H1 (cell line): ENCODE measurements around the gene CCDC106. TPM values are rescaled to one million over a fixed set of nuclear protein-coding genes. Genes with fewer than 3 reads are reported as not detected.

Experiments used
- CTCF ChIA-PET: fragments of 300-600 bp; sonication (Branson Sonifier 250); formaldehyde crosslinking; loops from one replicate; lab custom pipeline; 2021; ENCODE audit not compliant: partially characterized antibody; lab: Charles Lee
- POLR2A ChIA-PET: fragments of 300-600 bp; sonication (Branson Sonifier 250); formaldehyde crosslinking; loops from one replicate; lab custom pipeline; 2021; ENCODE audit warnings: inconsistent platforms; ENCODE audit not compliant: partially characterized antibody; lab: Charles Lee
- DNase-seq, 2 experiments: peaks; one replicate each; pipeline versions ENCODE4 v3.0.0 to v3.0.0-alpha.2; 2010 to 2022; ENCODE audit warnings: low spot score in 2 of 2, low read depth in 1 of 2, mixed read lengths in 1 of 2
- FAIRE-seq: peaks from 2 replicates; lab custom pipeline; 2011; peaks lifted over from hg19 to GRCh38; lab: Jason Lieb, UNC
- H2AFZ ChIP-seq: 2 replicates; pipeline ENCODE4 v1.8.1; 2012; ENCODE audit warnings: low read length, inconsistent platforms
- H2AK5ac ChIP-seq: 2 replicates; pipeline ENCODE4 v1.6.1; 2013; ENCODE audit warnings: low read depth, low read length
- H2BK120ac ChIP-seq: replicated peaks from 2 replicates; pipeline ENCODE3; 2013; ENCODE audit warnings: low read depth, low read length, inconsistent platforms
- H2BK12ac ChIP-seq: 2 replicates; pipeline ENCODE4 v1.6.1; 2013; ENCODE audit warnings: low read depth, low read length
- H2BK15ac ChIP-seq: 2 replicates; pipeline ENCODE4 v1.6.1; 2013; ENCODE audit warnings: low read length
- H2BK20ac ChIP-seq: 2 replicates; pipeline ENCODE4 v1.6.1; 2013; ENCODE audit warnings: low read length
- H2BK5ac ChIP-seq: 2 replicates; pipeline ENCODE4 v1.6.1; 2013; ENCODE audit warnings: low read depth, low read length
- H3K14ac ChIP-seq: 2 replicates; pipeline ENCODE4 v1.6.1; 2013; ENCODE audit warnings: inconsistent platforms; ENCODE audit not compliant: insufficient read length
- H3K18ac ChIP-seq: 2 replicates; pipeline ENCODE4 v1.6.1; 2013; ENCODE audit warnings: low read length; ENCODE audit errors: extremely low read depth
- H3K23ac ChIP-seq: 2 replicates; pipeline ENCODE4 v1.6.1; 2013; ENCODE audit warnings: inconsistent platforms; ENCODE audit not compliant: insufficient read length
- H3K23me2 ChIP-seq: 2 replicates; pipeline ENCODE4 v1.6.1; 2013; ENCODE audit warnings: low read depth, low read length
- H3K27ac ChIP-seq: 2 replicates; pipeline ENCODE4 v1.6.1; 2011; ENCODE audit warnings: low read depth, low read length, inconsistent platforms
- H3K27me3 ChIP-seq, 4 experiments: replicated peaks in 1 of 4; 1 replicate in 1 of 4; 2 replicates in 3 of 4; pipeline versions ENCODE4 v1.6.1 to v1.8.1; 2011 to 2013; ENCODE audit warnings: low read length in 3 of 4, mild to moderate bottlenecking in 3 of 4, inconsistent platforms in 2 of 4, mixed read lengths in 2 of 4, moderate library complexity in 1 of 4; ENCODE audit not compliant: control insufficient read depth in 3 of 4, insufficient read depth in 3 of 4; ENCODE audit errors: extremely low read depth in 1 of 4
- H3K36me3 ChIP-seq, 4 experiments: 2 replicates each; pipeline versions ENCODE4 v1.6.1 to v1.8.1; 2011 to 2013; ENCODE audit warnings: mild to moderate bottlenecking in 4 of 4, low read length in 3 of 4, moderate library complexity in 2 of 4, control low read depth in 1 of 4, inconsistent platforms in 1 of 4; ENCODE audit not compliant: insufficient read depth in 4 of 4, control insufficient read depth in 2 of 4
- H3K4ac ChIP-seq: replicated peaks from 2 replicates; pipeline ENCODE3; 2013; ENCODE audit warnings: low read length, low read depth, mixed read lengths, inconsistent platforms; ENCODE audit not compliant: insufficient read length
- H3K4me1 ChIP-seq, 4 experiments: replicated peaks in 1 of 4; 1 replicate in 1 of 4; 2 replicates in 3 of 4; pipeline versions ENCODE4 v1.6.1 to v1.8.1; 2011 to 2013; ENCODE audit warnings: low read length in 3 of 4, inconsistent platforms in 2 of 4, mixed read lengths in 1 of 4; ENCODE audit not compliant: insufficient read depth in 4 of 4, control insufficient read depth in 3 of 4
- H3K4me2 ChIP-seq, 2 experiments: 2 replicates each; pipeline versions ENCODE4 v1.6.1 to v1.8.1; 2011 to 2013; ENCODE audit warnings: low read depth in 2 of 2, low read length in 2 of 2, control low read depth in 1 of 2, inconsistent platforms in 1 of 2, mild to moderate bottlenecking in 1 of 2; ENCODE audit not compliant: insufficient read depth in 1 of 2
- H3K4me3 ChIP-seq, 4 experiments: fragments of 200-600, 300-600 bp in 1 of 4; sonication (generic), shearing (Covaris generic), sonication (Bioruptor Twin) in 1 of 4; 2 replicates each; pipeline versions ENCODE4 v1.5.1 to v1.8.1; 2011 to 2016; ENCODE audit warnings: low read length in 4 of 4, low read depth in 3 of 4, control low read depth in 2 of 4, inconsistent platforms in 2 of 4, mild to moderate bottlenecking in 2 of 4, mixed read lengths in 1 of 4, moderate library complexity in 1 of 4; ENCODE audit not compliant: insufficient read depth in 2 of 4; ENCODE audit errors: extremely low read depth in 1 of 4
- H3K56ac ChIP-seq: replicated peaks from 2 replicates; pipeline ENCODE3; 2013; ENCODE audit warnings: low read depth, mild to moderate bottlenecking, mixed read lengths, low read length, inconsistent platforms; ENCODE audit not compliant: insufficient read length
- H3K79me1 ChIP-seq: 2 replicates; pipeline ENCODE4 v1.6.1; 2013; ENCODE audit warnings: low read depth, low read length, control low read depth
- H3K79me2 ChIP-seq, 2 experiments: 2 replicates each; pipeline versions ENCODE4 v1.6.1 to v1.8.1; 2012 to 2013; ENCODE audit warnings: low read length in 2 of 2, mild to moderate bottlenecking in 2 of 2, inconsistent platforms in 1 of 2; ENCODE audit not compliant: insufficient read depth in 2 of 2, control insufficient read depth in 1 of 2
- H3K9ac ChIP-seq, 4 experiments: replicated peaks in 1 of 4; 1 replicate in 1 of 4; 2 replicates in 3 of 4; pipeline versions ENCODE4 v1.6.1 to v1.8.1; 2011 to 2013; ENCODE audit warnings: low read depth in 3 of 4, low read length in 3 of 4, control low read depth in 2 of 4, mild to moderate bottlenecking in 2 of 4, moderate library complexity in 2 of 4, inconsistent platforms in 1 of 4; ENCODE audit errors: extremely low read depth in 1 of 4
- H3K9me3 ChIP-seq, 2 experiments: 2 replicates each; pipeline versions ENCODE4 v1.6.1 to v1.8.1; 2012 to 2013; ENCODE audit warnings: mild to moderate bottlenecking in 2 of 2, moderate library complexity in 2 of 2, control low read depth in 1 of 2, inconsistent platforms in 1 of 2, low read depth in 1 of 2, low read length in 1 of 2, mixed read lengths in 1 of 2; ENCODE audit not compliant: insufficient read depth in 2 of 2
- H4K20me1 ChIP-seq, 2 experiments: replicated peaks in 1 of 2; 2 replicates each; pipeline versions ENCODE3 to v1.8.1; 2011 to 2013; ENCODE audit warnings: inconsistent platforms in 2 of 2, low read length in 2 of 2, mild to moderate bottlenecking in 1 of 2; ENCODE audit not compliant: insufficient read depth in 2 of 2, control insufficient read depth in 1 of 2
- H4K5ac ChIP-seq: 2 replicates; pipeline ENCODE4 v1.6.1; 2013; ENCODE audit warnings: low read length, low read depth, mixed read lengths, inconsistent platforms; ENCODE audit not compliant: insufficient read length
- H4K8ac ChIP-seq: 2 replicates; pipeline ENCODE4 v1.8.0; 2013; ENCODE audit warnings: mild to moderate bottlenecking, moderate library complexity, low read length, inconsistent platforms; ENCODE audit not compliant: insufficient read depth; ENCODE audit errors: extremely low read depth
- H4K91ac ChIP-seq: replicated peaks from 2 replicates; pipeline ENCODE3; 2013; ENCODE audit warnings: low read length, mixed read lengths, inconsistent platforms; ENCODE audit not compliant: insufficient read length
- BACH1 ChIP-seq: IDR thresholded peaks from 2 replicates; pipeline ENCODE4 v1.6.1; 2012; ENCODE audit warnings: low read length, improper control_type of control experiment
- EGR1 ChIP-seq: IDR thresholded peaks from 2 replicates; pipeline ENCODE4 v1.6.1; 2011; ENCODE audit warnings: low read depth, low read length, borderline replicate concordance
- MAFK ChIP-seq: IDR thresholded peaks from 2 replicates; pipeline ENCODE4 v1.6.1; 2012; ENCODE audit warnings: low read depth, mild to moderate bottlenecking, improper control_type of control experiment, low read length
- MAX ChIP-seq: IDR thresholded peaks from 2 replicates; pipeline ENCODE4 v1.6.1; 2012; ENCODE audit warnings: inconsistent platforms
- RNF2 ChIP-seq: fragments of 200-900, 300-1000 bp; sonication (generic); IDR thresholded peaks from 2 replicates; pipeline ENCODE4 v1.7.1; 2016; ENCODE audit warnings: borderline replicate concordance, low read depth, mild to moderate bottlenecking, antibody characterized with exemption, low read length; ENCODE audit not compliant: poor library complexity, severe bottlenecking; ENCODE audit errors: missing control alignments
- RXRA ChIP-seq: IDR thresholded peaks from 2 replicates; pipeline ENCODE4 v1.6.1; 2011; ENCODE audit warnings: low read depth, mild to moderate bottlenecking, low read length, moderate library complexity; ENCODE audit not compliant: insufficient read depth
- ZNF274 ChIP-seq: IDR thresholded peaks from 2 replicates; pipeline ENCODE4 v1.7.0; 2012; ENCODE audit warnings: low read length, borderline replicate concordance; ENCODE audit errors: extremely low read depth
- WGBS, 2 experiments: shearing (Covaris generic) in 1 of 2; methylation state at CpG; one replicate each; pipeline versions ENCODE4 v1.1.6 to v1.1.7; 2013 to 2015; ENCODE audit warnings: low lambda C conversion rate in 2 of 2, mixed read lengths in 2 of 2, inconsistent platforms in 1 of 2, low coverage in 1 of 2, missing lambda C conversion rate in 1 of 2; ENCODE audit not compliant: insufficient replicate concordance in 2 of 2, insufficient coverage in 1 of 2, insufficient read length in 1 of 2; ENCODE audit errors: extremely low coverage in 1 of 2, missing lambda C conversion rate in 1 of 2; 5-methylcytosine and 5-hydroxymethylcytosine counted together
- polyA plus RNA-seq, 7 experiments: library from polyadenylated mRNA; depleted of rRNA in 3 of 7; stranded (reverse) in 5 of 7; unstranded in 2 of 7; fragments of >200 nt in 5 of 7; fragments of 200-250 nt in 2 of 7; gene quantifications; 1 replicate in 5 of 7; 2 replicates in 1 of 7; 4 replicates in 1 of 7; pipeline versions ENCODE4 v1.2.1 to v1.2.3, GENCODE V29; 2011 to 2013; ENCODE audit warnings: missing spikeins in 2 of 7, mixed read lengths in 2 of 7
- total RNA-seq: library from RNA; stranded (reverse); fragmentation: NEBNext Ultra II Directional; extraction: Animal tissue kit (Norgen Biotek cat#: 25700); gene quantifications from 2 replicates; pipeline ENCODE4 v1.2.1, GENCODE V29; 2021

CCDC106 gene
- total and polyA plus RNA-seq, 2 of the 8 experiments (the other 6 are each of a cell fraction or from before 2014, with no cell fraction given), result 12.0 to 20.1 TPM

DNA sequence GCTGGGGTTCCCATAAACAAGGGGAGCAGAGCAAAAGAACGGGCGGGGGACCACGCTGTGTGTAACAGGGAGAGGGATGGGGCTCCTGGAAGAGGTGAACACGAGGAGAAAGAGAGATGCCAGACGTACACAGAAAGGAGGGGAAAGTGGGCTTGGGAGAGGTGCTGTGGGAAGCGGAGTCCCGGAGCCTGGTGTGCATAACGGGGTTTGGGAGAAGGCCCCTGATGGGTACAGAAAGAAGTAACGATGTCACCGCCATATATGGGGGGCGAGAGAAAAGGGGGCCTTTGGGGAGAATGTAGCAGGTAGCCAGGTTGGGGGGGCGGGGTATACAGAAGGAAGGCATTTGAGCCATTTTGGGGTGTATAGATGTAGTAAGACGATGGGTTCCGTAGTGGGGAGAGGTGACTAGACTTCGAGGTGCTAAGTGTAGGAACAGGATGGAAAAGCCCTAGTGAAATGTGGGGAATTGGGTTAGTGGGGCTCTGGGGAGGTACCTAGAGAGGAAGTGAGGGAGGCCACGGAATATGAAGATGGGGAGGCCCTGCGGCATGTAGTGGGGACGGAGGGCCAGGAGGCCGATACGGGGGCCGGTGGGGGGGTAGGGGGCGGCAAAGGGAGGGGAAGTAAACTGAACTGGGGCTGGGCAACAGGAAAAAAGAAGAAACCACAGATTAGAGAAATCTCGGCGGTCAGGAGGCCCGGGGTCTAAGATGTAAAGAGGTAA, 6.4 kb upstream of the CCDC106 start:
- H3K4me3 ChIP-seq, result peak overlapping the region; percentile 68 to 98 (median 80)
- H2AFZ ChIP-seq, result no peak overlapping the region
- H2BK12ac ChIP-seq, result no peak overlapping the region
- H3K18ac ChIP-seq, result peak overlapping the region; percentile 55
- peak overlapping the region; percentile 35; the same call in 1 of the 2 replicates for H2BK5ac ChIP-seq
- 1% methylated on average over 13 of the region's 25 CpGs; no CpG with 5 or more reads in 1 of the 2 experiments for WGBS, 2 experiments
- no peak for DNase-seq
- peaks cover 2 to 7% of the 10 kb centered on the region in 2 experiments for H4K20me1 ChIP-seq
- peaks cover 14% of the 10 kb centered on the region for H3K79me1 ChIP-seq
- peak overlapping the region; percentile 40 for H3K56ac ChIP-seq
- H2BK15ac ChIP-seq, result no peak overlapping the region
- H3K9ac ChIP-seq, result peak overlapping the region; percentile 34 to 78 (median 42); a peak in 5 of 7 replicates
- no peaks in the 10 kb centered on the region; a peak in 1 of 4 replicates for H3K9me3 ChIP-seq
- H3K23me2 ChIP-seq, result peaks cover 28% of the 10 kb centered on the region
- H3K36me3 ChIP-seq, result peaks cover 7 to 13% (median 10%) of the 10 kb centered on the region in 4 experiments
- peaks cover 4 to 28% of the 10 kb centered on the region in 2 experiments; a peak in 3 of 4 replicates for H3K79me2 ChIP-seq
- H4K91ac ChIP-seq, result peak overlapping the region; percentile 15
- peak overlapping the region; percentile 10; the same call in 1 of the 2 replicates for H3K27ac ChIP-seq
- no peak overlapping the region for H2BK20ac ChIP-seq
- peak overlapping the region; percentile 61 for H3K4ac ChIP-seq
- no peaks in the 10 kb centered on the region for H3K27me3 ChIP-seq
- TF ChIP-seq RNF2 (no peak), RXRA (no peak), MAX (0 out of 2 replicates have a peak, but pooled peaks have one; percentile 13), BACH1 (no peak), ZNF274 (no peak), MAFK (no peak), EGR1 (no peak)
- peaks cover 0 to 16% (median 10%) of the 10 kb centered on the region in 4 experiments; a peak in 6 of 7 replicates for H3K4me1 ChIP-seq
- no peak overlapping the region for H2AK5ac ChIP-seq
- H3K14ac ChIP-seq, result no peak overlapping the region
- H2BK120ac ChIP-seq, result no peak overlapping the region
- ChIA-PET CTCF (interaction anchor here (1.3 to 4.0 kb wide), 3 partner anchors 9 to 35 kb away, joined by 3 to 18 read pairs (median 10); no protein-coding TSS in a partner anchor), POLR2A (interaction anchor here (0.7 to 9.2 kb wide), 9 partner anchors 8 to 43 kb away, joined by 3 to 96 read pairs (median 6); partner anchors contain the start of genes U2AF2 and ZNF784)
- peak overlapping the region; percentile 50 for H4K5ac ChIP-seq
- H4K8ac ChIP-seq, result no peak overlapping the region; the same call in 1 of the 2 replicates
- H3K23ac ChIP-seq, result no peak overlapping the region
- FAIRE-seq, result no peak
- H3K4me2 ChIP-seq, result peak overlapping the region; percentile 87 to 99
